Measurements from ENCODE around the gene RBM45. TPM values are rescaled to one million over a fixed set of nuclear protein-coding genes. Genes with fewer than 3 reads are reported as not detected.
"Not testable (repeated sequence)": the region's sequence is repeated elsewhere in the genome, so short reads cannot be mapped to it uniquely, and the experiment has no call there.

RBM45 gene
- total RNA-seq, 3 donors from 2014 or later = 13.4 to 18.3 (median 14.5) TPM

- TF ChIP-seq, protein P1, sequence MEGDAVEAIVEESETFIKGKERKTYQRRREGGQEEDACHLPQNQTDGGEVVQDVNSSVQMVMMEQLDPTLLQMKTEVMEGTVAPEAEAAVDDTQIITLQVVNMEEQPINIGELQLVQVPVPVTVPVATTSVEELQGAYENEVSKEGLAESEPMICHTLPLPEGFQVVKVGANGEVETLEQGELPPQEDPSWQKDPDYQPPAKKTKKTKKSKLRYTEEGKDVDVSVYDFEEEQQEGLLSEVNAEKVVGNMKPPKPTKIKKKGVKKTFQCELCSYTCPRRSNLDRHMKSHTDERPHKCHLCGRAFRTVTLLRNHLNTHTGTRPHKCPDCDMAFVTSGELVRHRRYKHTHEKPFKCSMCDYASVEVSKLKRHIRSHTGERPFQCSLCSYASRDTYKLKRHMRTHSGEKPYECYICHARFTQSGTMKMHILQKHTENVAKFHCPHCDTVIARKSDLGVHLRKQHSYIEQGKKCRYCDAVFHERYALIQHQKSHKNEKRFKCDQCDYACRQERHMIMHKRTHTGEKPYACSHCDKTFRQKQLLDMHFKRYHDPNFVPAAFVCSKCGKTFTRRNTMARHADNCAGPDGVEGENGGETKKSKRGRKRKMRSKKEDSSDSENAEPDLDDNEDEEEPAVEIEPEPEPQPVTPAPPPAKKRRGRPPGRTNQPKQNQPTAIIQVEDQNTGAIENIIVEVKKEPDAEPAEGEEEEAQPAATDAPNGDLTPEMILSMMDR (IDR thresholded peaks at IDR 0.05) = no peak
- Histone ChIP-seq H3K4me1 (ENCODE audit: low read depth) (peaks cover 13% of the 10 kb centered on the region), H3K36me3 (ENCODE audit: low read depth) (no peaks in the 10 kb centered on the region), H3K9me3 (no peaks in the 10 kb centered on the region), H3K4me3 (no peak overlapping the region)
- intact Hi-C loops (cut with DNase I, micrococcal nuclease) = no loop called here
- ATAC-seq (no peak), DNase-seq (no peak)
Measured at GRCh38 chr2:178075006-178075326, 37.3 kb upstream of the RBM45 start.

DNA sequence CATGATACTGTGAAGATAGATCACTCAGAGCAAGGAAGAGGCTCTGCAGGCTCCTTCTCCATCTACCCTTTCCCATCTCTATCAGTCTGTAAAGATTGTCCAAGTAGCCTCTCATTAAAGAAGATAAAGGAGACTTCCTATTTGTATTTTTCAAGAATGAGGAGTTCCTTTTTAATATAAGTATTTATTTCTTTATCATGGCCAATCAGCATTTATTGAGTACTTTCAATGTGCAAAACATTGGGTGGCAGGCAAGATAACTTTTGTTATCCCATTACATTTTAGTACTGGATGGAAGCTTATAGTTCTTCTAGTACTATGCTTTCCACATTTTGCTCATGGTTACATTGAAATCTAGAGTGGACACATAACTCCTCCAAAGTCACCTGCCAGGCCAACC is 36.1 kb upstream of the RBM45 start:
- H3K36me3 ChIP-seq (ENCODE audit: low read depth) = no peaks in the 10 kb centered on the region
- TF ChIP-seq, protein P1 (IDR thresholded peaks at IDR 0.05) = no peak
- intact Hi-C loops (cut with DNase I, micrococcal nuclease) = no loop called here
- no peak for ATAC-seq
- no peak for DNase-seq
- H3K9me3 ChIP-seq = no peaks in the 10 kb centered on the region
- peaks cover 13% of the 10 kb centered on the region for H3K4me1 ChIP-seq (ENCODE audit: low read depth)
- no peak overlapping the region for H3K4me3 ChIP-seq

DNA sequence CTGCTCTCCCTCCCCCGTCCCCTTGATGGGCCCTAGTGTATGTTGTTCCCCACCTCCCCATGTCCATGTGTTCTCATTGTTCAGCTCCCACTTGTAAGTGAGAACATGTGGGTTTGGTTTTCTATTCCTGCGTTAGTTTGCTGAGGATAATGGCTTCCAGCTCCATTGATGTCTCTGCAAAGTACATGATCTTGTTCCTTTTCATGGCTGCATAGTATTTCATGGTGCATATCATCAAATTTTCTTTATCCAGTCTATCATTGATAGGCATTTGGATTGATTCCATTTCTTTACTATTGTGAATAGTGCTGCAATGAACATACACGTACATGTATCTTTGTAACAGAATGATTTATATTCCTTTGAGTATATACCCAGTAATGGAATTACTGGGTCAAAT is 33.0 kb upstream of the RBM45 start:
- H3K4me1 ChIP-seq (ENCODE audit: low read depth); ATAC-seq; H3K9me3 ChIP-seq; H3K4me3 ChIP-seq; H3K36me3 ChIP-seq (ENCODE audit: low read depth); intact Hi-C loops (cut with DNase I, micrococcal nuclease); DNase-seq: not testable (repeated sequence)

- DNase-seq (no peak), ATAC-seq (no peak)
- Histone ChIP-seq H3K36me3 (ENCODE audit: low read depth) (no peaks in the 10 kb centered on the region), H3K4me3 (no peak overlapping the region), H3K9me3 (no peaks in the 10 kb centered on the region), H3K4me1 (ENCODE audit: low read depth) (no peaks in the 10 kb centered on the region)
- TF ChIP-seq, protein P1 (IDR thresholded peaks at IDR 0.05) = no peak
- intact Hi-C loops (cut with DNase I, micrococcal nuclease) = no loop called here
Measured at GRCh38 chr2:178082408-178083045, 29.7 kb upstream of the RBM45 start.

DNA sequence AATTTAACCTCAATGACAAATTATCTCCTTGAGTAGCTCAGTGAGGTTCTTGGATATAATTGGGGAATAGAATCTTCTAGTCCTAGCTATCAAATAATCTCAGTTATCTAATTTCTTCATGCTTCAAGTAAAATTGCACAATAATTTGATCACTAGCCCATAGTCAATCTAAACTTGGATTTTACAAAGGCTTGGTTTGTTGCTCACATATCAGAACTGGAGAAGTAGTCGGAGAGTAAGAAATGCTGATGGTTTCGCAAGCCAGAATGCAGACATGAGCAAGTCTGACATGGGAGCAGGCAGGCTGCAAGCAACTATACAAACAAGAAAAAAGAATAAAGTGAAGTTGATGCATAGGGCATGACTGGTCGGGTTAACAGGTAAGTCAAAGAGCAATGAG is 28.0 kb upstream of the RBM45 start:
- H3K4me1 ChIP-seq (ENCODE audit: low read depth) = peaks cover 7% of the 10 kb centered on the region
- intact Hi-C loops (cut with DNase I, micrococcal nuclease) = no loop called here
- H3K36me3 ChIP-seq (ENCODE audit: low read depth) = no peaks in the 10 kb centered on the region
- TF ChIP-seq, protein P1 (IDR thresholded peaks at IDR 0.05) = no peak
- no peak overlapping the region for H3K4me3 ChIP-seq
- DNase-seq = no peak
- ATAC-seq = no peak
- H3K9me3 ChIP-seq = no peaks in the 10 kb centered on the region

- TF ChIP-seq, protein P1 (IDR thresholded peaks at IDR 0.05) = no peak
- no peaks in the 10 kb centered on the region for H3K36me3 ChIP-seq (ENCODE audit: low read depth)
- peaks cover 7% of the 10 kb centered on the region for H3K4me1 ChIP-seq (ENCODE audit: low read depth)
- H3K9me3 ChIP-seq = no peaks in the 10 kb centered on the region
- no peak overlapping the region for H3K4me3 ChIP-seq
- peak; percentile 81 for ATAC-seq
- no peak for DNase-seq
- intact Hi-C loops (cut with DNase I, micrococcal nuclease) = no loop called here
Measured at GRCh38 chr2:178088774-178089270, 23.4 kb upstream of the RBM45 start.
